ENCODE results near the gene CEP85L.
"Not testable (repeated sequence)": the region's sequence is repeated elsewhere in the genome, so short reads cannot be mapped to it uniquely, and the experiment has no call there.

CEP85L gene

GRCh38 chr6:118436482-118436881 is 214.9 kb downstream of the CEP85L start:
- in situ Hi-C loops (cut with HindIII; ENCODE audit: low sequenced_read_pairs): no loop called here

GRCh38 chr6:118434147-118434546 is 217.2 kb downstream of the CEP85L start:
- in situ Hi-C loops (cut with HindIII; ENCODE audit: low sequenced_read_pairs): not testable (repeated sequence)

- in situ Hi-C loops (cut with HindIII; ENCODE audit: low sequenced_read_pairs): not testable (repeated sequence)
Observed at GRCh38 chr6:118421312-118421711, 230.1 kb downstream of the CEP85L start.

GRCh38 chr6:118419448-118420394 is 231.7 kb downstream of the CEP85L start:
- in situ Hi-C loops (cut with HindIII; ENCODE audit: low sequenced_read_pairs): no loop called here

All from DLD1 (cell line).